HEK293 (cell line): Measurements from ENCODE around the gene LRRC8C.

Source experiments
- CTCF ChIA-PET: fragments of 350-600 bp; formaldehyde crosslinking; extraction: SDS; loops from one replicate; lab custom pipeline; 2021; ENCODE audit warnings: antibody characterized with exemption; lab: Yijun Ruan, JAX
- POLR2A ChIA-PET: fragments of 300-600 bp; formaldehyde crosslinking; extraction: SDS; loops from one replicate; lab custom pipeline; 2020; ENCODE audit warnings: antibody characterized with exemption, inconsistent platforms; lab: Yijun Ruan, JAX
- H3K27ac ChIP-seq: fragments of 200-500 bp; sonication (Bioruptor generic); 2 replicates; pipeline ENCODE4 v1.5.1; 2014; ENCODE audit warnings: low read depth, low read length, control low read depth, inconsistent platforms; ENCODE audit errors: extremely low read depth
- H3K36me3 ChIP-seq, 2 experiments: fragments of 200-500 bp in 1 of 2; sonication (Bioruptor generic) in 1 of 2; 1 replicate in 1 of 2; 2 replicates in 1 of 2; pipeline ENCODE4 v1.5.1; 2014 to 2017; ENCODE audit warnings: inconsistent platforms in 2 of 2, low read length in 2 of 2; ENCODE audit not compliant: control insufficient read depth in 2 of 2, insufficient read depth in 1 of 2
- H3K4me1 ChIP-seq: fragments of 200-500 bp; sonication (Bioruptor generic); 2 replicates; pipeline ENCODE4 v1.5.1; 2014; ENCODE audit warnings: mild to moderate bottlenecking, low read length, inconsistent platforms; ENCODE audit not compliant: control insufficient read depth, insufficient read depth
- H3K4me3 ChIP-seq: 2 replicates; pipeline ENCODE4 v1.5.1; 2011; ENCODE audit warnings: low read depth, mild to moderate bottlenecking, control low read depth, low read length, moderate library complexity
- H3K9me3 ChIP-seq: fragments of 200-500 bp; sonication (Bioruptor generic); 2 replicates; pipeline ENCODE4 v1.5.1; 2014; ENCODE audit warnings: low read depth, low read length, inconsistent platforms; ENCODE audit not compliant: control insufficient read depth, insufficient read depth
- ELK4 ChIP-seq: IDR thresholded peaks from 2 replicates; pipeline ENCODE4 v1.6.1; 2011; ENCODE audit warnings: mild to moderate bottlenecking, low read depth, low read length, borderline replicate concordance
- GLIS2 ChIP-seq: fragments of 450-650 bp; formaldehyde crosslinking; IDR thresholded peaks from 2 replicates; pipeline ENCODE4 v1.5.1; 2016; ENCODE audit warnings: missing biosample characterization, missing genetic modification characterization
- IKZF3 ChIP-seq: fragments of 450-650 bp; IDR thresholded peaks from 2 replicates; pipeline ENCODE4 v1.5.0; 2018; ENCODE audit warnings: missing biosample characterization, mild to moderate bottlenecking, missing genetic modification characterization, moderate library complexity
- KLF7 ChIP-seq: fragments of 450-650 bp; formaldehyde crosslinking; IDR thresholded peaks from 2 replicates; pipeline ENCODE4 v1.5.1; 2016; ENCODE audit warnings: missing biosample characterization, missing genetic modification characterization, borderline replicate concordance
- KLF9 ChIP-seq: fragments of 450-650 bp; formaldehyde crosslinking; IDR thresholded peaks from 2 replicates; pipeline ENCODE4 v1.5.1; 2016; ENCODE audit warnings: missing biosample characterization, missing genetic modification characterization, low read depth
- REST ChIP-seq: fragments of 450-650 bp; formaldehyde crosslinking; IDR thresholded peaks from 2 replicates; pipeline ENCODE4 v1.5.1; 2016; ENCODE audit warnings: missing biosample characterization, missing genetic modification characterization
- SP3 ChIP-seq: fragments of 450-650 bp; formaldehyde crosslinking; IDR thresholded peaks from 2 replicates; pipeline ENCODE4 v1.5.1; 2016; ENCODE audit warnings: missing biosample characterization, missing genetic modification characterization
- ZBTB44 ChIP-seq: fragments of 450-650 bp; IDR thresholded peaks from 2 replicates; pipeline ENCODE4 v1.5.1; 2018; ENCODE audit warnings: missing biosample characterization, mild to moderate bottlenecking, missing genetic modification characterization
- ZEB2 ChIP-seq: fragments of 450-650 bp; formaldehyde crosslinking; IDR thresholded peaks from 2 replicates; pipeline ENCODE4 v1.5.1; 2016; ENCODE audit warnings: missing biosample characterization, missing genetic modification characterization
- ZNF221 ChIP-seq: fragments of 450-650 bp; formaldehyde crosslinking; IDR thresholded peaks from 2 replicates; pipeline ENCODE4 v1.5.1; 2017; ENCODE audit warnings: missing biosample characterization, missing genetic modification characterization, borderline replicate concordance
- ZNF24 ChIP-seq: fragments of 450-650 bp; formaldehyde crosslinking; IDR thresholded peaks from 2 replicates; pipeline ENCODE4 v1.5.1; 2016; ENCODE audit warnings: missing biosample characterization, missing genetic modification characterization
- ZNF292 ChIP-seq: fragments of 450-650 bp; formaldehyde crosslinking; IDR thresholded peaks from 2 replicates; pipeline ENCODE4 v1.5.1; 2016; ENCODE audit warnings: low read depth, missing biosample characterization, missing genetic modification characterization, borderline replicate concordance
- ZNF311 ChIP-seq: fragments of 450-650 bp; formaldehyde crosslinking; IDR thresholded peaks from 2 replicates; pipeline ENCODE4 v1.5.1; 2017; ENCODE audit warnings: missing biosample characterization, missing genetic modification characterization, borderline replicate concordance
- ZNF354C ChIP-seq: fragments of 450-650 bp; formaldehyde crosslinking; IDR thresholded peaks from 2 replicates; pipeline ENCODE4 v1.5.1; 2016; ENCODE audit warnings: missing biosample characterization, missing genetic modification characterization, low read depth, borderline replicate concordance
- ZNF362 ChIP-seq: fragments of 450-650 bp; formaldehyde crosslinking; IDR thresholded peaks from 2 replicates; pipeline ENCODE4 v1.5.1; 2016; ENCODE audit warnings: missing biosample characterization, missing genetic modification characterization
- ZNF501 ChIP-seq: fragments of 450-650 bp; formaldehyde crosslinking; IDR thresholded peaks from 2 replicates; pipeline ENCODE4 v1.5.1; 2016; ENCODE audit warnings: missing biosample characterization, missing genetic modification characterization
- ZNF518A ChIP-seq: fragments of 450-650 bp; formaldehyde crosslinking; conservative IDR thresholded peaks from 2 replicates; pipeline ENCODE4 v1.5.1; 2016; ENCODE audit warnings: low read depth, missing biosample characterization, missing genetic modification characterization
- ZNF639 ChIP-seq: fragments of 450-650 bp; formaldehyde crosslinking; IDR thresholded peaks from 2 replicates; pipeline ENCODE4 v1.5.1; 2016; ENCODE audit warnings: missing biosample characterization, missing genetic modification characterization
- ZNF768 ChIP-seq: fragments of 450-650 bp; formaldehyde crosslinking; IDR thresholded peaks from 2 replicates; pipeline ENCODE4 v1.5.1; 2018; ENCODE audit warnings: missing biosample characterization, mild to moderate bottlenecking, missing genetic modification characterization
- ZNF785 ChIP-seq: fragments of 450-650 bp; formaldehyde crosslinking; IDR thresholded peaks from 2 replicates; pipeline ENCODE4 v1.5.1; 2016; ENCODE audit warnings: missing biosample characterization, missing genetic modification characterization
- ZNF830 ChIP-seq: fragments of 450-650 bp; IDR thresholded peaks from 2 replicates; pipeline ENCODE4 v1.5.0; 2018; ENCODE audit warnings: missing biosample characterization, missing genetic modification characterization, low read depth, mild to moderate bottlenecking, moderate library complexity
- ZXDB ChIP-seq: fragments of 450-650 bp; formaldehyde crosslinking; IDR thresholded peaks from 2 replicates; pipeline ENCODE4 v1.5.1; 2016; ENCODE audit warnings: missing biosample characterization, missing genetic modification characterization

LRRC8C gene

GRCh38 chr1:89689234-89689633 is 56.3 kb downstream of the LRRC8C start (continued):
- no peak for TF ChIP-seq ZXDB (tag by site-specific recombination)
- no peak for TF ChIP-seq ZNF354C (tag by site-specific recombination)
- no peak for TF ChIP-seq ZNF518A
- no peak for TF ChIP-seq ZNF311 (tag by site-specific recombination)
- no peak for TF ChIP-seq ZNF221 (tag by site-specific recombination)
- TF ChIP-seq KLF7 (tag by site-specific recombination), result no peak
- TF ChIP-seq ZNF830 (tag by site-specific recombination), result no peak
- TF ChIP-seq GLIS2 (tag by site-specific recombination), result no peak
- TF ChIP-seq ZNF501 (tag by site-specific recombination), result no peak

GRCh38 chr1:89690595-89690994 is 57.7 kb downstream of the LRRC8C start:
- POLR2A ChIA-PET, result no interaction called here
- TF ChIP-seq ZNF639 (tag by site-specific recombination) (no peak), ZBTB44 (tag by site-specific recombination) (no peak), ELK4 (no peak), IKZF3 (tag by site-specific recombination) (no peak), ZNF768 (tag by site-specific recombination) (no peak), ZNF292 (tag by site-specific recombination) (no peak), SP3 (tag by site-specific recombination) (no peak), ZNF362 (tag by site-specific recombination) (no peak), REST (tag by site-specific recombination) (no peak), ZNF24 (tag by site-specific recombination) (no peak), KLF9 (tag by site-specific recombination) (no peak), ZNF785 (no peak), ZEB2 (tag by site-specific recombination) (no peak)

More at GRCh38 chr1:89690595-89690994, 57.7 kb downstream of the LRRC8C start:
- CTCF ChIA-PET, result no interaction called here
- Histone ChIP-seq H3K4me1 (peaks cover 5% of the 10 kb centered on the region; the same call in 1 of the 2 replicates), H3K36me3 (no peaks in the 10 kb centered on the region), H3K9me3 (no peaks in the 10 kb centered on the region), H3K4me3 (no peak overlapping the region), H3K27ac (no peak overlapping the region)
